Forelimb muscle (tissue), 1 donor: ENCODE results near the gene EML4. TPM values are rescaled to one million over a fixed set of nuclear protein-coding genes. Genes with fewer than 3 reads are reported as not detected.
"Not testable (repeated sequence)": the region's sequence is repeated elsewhere in the genome, so short reads cannot be mapped to it uniquely, and the experiment has no call there.

ENCODE experiments used
- DNase-seq: peaks from one replicate; pipeline ENCODE4 v3.0.0-alpha.2; 2013; ENCODE audit warnings: low read depth
- polyA plus RNA-seq: library from polyadenylated mRNA; unstranded; fragments of 120-200 nt; gene quantifications from one replicate; pipeline ENCODE4 v1.2.1, GENCODE V29; 2013; ENCODE audit not compliant: insufficient read length

The EML4 gene
- polyA plus RNA-seq, 1 donor: 31.7 TPM

DNA sequence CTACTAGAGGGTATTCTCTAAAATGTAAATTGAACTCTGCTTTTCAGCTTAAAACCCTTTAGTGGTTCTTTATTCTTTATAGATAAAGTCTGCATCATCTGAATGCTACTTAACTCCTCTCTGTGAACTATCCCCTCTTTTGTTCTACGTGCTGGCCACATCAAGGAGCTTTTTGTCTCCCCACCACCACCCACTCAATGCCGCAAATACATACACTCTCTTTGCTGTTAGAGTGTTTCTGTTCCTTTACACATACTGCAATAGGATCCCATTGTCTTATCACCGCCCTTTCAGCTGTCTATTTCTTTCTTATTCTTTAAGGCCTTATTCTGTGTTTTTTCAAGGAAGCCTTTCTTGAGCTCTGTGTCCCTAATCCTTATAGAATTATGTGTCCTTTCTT lies 83.3 kb downstream of the EML4 start:
- DNase-seq: no peak

DNA sequence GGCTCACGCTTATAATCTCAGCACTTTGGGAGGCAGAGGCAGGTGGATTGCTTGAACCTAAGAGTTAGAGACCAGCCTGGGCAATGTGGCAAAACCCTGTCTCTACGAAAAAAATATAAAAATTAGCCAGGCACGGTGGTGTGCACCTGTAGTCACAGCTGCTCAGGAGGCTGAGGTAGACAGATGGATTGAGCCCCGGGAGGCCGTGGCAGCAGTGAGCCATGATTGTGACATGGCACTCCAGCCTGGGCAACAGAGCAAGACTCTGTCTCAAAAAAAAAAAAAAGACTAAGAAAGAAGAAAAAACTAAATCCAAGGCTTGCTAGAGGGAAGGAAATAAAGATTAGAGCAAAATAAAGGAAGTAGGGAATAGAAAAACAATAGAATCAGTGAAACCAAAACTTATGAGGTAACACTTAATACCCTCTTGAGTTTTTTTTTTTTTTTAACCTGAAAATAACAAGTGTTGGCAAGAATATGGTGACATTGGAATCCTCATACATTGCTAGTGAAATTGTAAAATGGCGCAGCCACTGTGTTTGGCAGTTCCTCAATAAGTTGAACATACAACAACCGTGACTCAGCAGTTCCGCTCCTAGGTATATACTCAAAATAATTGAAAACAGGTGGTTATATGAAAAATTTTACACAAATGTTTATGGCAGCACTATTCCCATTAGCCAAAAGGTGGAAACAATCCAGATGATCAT lies 85.2 kb downstream of the EML4 start:
- no peak for DNase-seq

DNA sequence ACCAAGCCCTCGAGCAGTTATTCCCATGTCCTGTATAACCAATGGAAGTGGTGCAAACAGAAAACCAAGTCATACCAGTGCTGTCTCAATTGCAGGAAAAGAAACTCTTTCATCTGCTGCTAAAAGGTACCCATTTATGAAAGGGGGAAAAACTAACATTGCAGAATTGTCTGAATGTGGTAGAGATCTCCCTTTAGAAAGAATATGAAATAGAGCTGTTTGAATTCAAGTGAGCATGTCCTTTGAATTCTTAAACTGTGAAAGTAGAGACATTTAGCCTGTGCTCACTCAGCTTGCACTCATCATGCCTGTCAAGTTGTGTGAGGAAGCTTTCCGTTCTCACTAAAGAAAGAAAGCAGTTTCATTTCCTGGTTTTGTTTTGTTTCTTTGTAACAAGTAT lies 87.4 kb downstream of the EML4 start:
- no peak for DNase-seq

DNA sequence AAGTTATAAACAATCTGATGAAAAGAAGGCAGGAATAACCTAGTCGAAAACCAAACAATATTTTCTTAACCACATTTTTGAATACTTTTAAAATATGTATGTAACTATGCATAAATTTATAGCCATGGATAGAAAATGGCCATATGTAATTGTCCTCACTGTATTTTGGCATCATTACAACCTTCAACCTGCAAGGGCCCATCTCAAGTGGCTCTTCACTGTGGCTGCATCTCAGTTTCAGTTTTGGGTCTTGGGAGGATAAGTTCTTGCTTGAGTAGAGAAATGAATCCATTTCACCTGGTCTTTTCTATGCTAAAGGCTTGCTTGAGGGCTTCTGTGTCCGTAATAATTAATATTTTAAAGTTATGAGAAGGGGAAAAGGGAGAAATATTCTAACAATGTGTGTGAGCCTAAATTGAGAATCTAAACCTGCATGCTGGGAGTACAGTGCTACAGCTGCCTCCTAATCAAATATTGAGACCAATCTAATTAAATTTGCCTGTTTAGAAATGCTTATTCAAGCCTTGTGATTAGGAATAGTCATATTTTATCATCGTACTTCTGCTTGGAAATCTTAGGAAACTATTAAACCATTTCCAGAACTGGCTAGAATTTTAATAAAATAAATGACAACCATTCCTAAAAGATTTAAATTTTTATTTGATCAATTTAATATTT lies 92.5 kb downstream of the EML4 start:
- no peak for DNase-seq

DNA sequence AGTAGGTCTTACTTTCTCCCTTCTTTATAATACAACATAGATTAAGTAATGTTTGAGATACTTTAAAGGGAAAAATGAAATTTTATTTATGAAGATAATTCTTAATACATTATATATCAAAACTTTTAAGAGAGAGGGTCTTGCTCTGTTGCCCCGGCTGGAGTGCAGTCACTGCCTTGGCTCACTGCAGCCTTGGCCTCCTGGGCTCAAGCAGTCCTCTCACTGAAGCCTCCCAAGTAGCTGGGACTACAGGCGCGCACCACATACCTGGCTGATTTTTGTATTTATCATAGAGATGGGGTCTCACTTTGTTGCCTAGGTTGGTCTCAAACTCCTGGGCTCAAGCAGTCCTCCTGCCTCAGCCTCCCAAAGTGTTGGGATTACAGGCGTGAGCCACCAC lies 97.1 kb downstream of the EML4 start:
- no peak for DNase-seq

DNA sequence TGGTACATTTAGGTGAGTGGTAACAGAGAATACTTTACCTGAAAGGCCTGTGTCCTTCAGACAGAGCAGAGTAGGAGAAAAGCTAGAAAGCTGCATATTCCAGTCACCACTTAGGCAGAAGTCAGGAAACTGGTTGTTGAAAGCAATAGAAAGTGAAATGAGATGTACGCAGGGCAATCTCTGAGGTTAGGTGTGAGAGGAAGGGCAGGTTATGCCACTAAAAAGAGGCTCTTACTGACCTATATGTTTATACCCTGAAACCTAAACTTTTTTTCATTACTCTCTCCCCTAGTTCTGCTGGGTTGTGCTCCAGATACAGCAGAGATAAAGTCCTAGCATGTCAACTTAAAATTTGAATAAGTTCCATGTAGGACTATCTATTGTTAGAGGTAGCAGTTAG lies 98.4 kb downstream of the EML4 start:
- no peak for DNase-seq

DNA sequence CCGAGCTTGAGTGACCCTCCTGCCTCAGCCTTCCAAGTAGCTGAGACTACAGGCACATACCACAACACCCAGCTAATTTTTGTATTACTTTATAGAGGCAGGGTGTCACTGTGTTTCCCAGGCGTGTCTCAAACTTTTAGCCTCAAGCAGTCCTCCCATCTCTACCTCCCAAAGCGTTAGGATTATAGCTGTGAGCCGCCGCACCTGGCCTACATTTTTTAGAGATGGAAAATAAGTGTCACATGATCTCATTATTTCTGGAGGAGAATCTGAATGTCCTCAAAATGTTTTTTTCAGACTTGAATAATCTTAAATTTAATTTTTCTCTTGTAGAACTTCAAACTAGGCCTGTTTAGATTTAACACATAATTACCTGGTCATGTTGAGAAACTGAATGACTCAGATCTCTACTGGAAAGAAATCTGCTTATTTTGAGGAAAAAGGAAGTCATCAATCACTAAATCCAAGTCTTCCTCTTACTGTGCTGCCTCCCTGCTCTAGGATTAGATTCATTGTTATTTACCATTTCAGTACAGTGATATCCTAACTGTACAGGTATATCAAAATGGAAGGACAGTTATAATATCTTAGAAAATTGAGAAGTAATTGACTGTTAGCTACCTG lies 99.5 kb downstream of the EML4 start:
- DNase-seq: no peak

DNA sequence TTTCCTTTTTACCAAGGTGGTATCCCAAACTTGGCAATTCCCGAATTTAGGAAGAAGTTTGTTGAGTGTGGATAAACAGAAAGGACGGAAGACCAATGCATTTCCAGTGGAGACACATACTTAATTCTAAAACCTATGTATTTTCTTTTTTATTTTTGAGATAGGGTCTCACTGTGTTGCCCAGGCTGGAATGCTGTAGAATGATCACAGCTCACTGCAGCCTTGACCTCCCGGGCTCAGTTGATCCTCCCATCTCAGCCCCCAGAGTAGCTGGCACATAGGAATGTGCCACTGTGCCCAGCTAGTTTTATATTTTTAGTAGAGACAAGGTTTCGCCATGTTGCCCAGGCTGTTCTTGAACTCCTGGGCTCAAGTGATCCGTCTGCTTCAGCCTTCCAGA lies 101.6 kb downstream of the EML4 start:
- DNase-seq: no peak

DNA sequence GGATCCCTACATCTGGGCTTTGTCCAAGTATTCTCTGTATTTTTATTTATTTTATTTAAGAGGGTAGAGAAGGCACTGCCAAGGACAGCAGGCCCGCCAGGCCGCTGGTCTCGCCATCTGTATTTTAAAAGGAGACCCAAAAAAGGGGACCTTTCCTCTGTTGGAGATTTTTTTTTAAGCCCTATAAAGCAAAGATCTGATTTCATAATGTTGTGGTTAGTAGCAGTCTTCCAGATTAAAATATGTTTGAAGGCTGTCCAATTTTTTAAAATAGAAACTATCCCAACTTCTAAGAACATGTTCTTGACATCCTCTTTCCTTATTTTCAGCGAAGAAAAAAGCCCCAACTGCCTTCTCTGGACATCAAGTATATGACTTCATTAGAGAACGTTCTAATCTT lies 102.1 kb downstream of the EML4 start:
- DNase-seq: not testable (repeated sequence)

DNA sequence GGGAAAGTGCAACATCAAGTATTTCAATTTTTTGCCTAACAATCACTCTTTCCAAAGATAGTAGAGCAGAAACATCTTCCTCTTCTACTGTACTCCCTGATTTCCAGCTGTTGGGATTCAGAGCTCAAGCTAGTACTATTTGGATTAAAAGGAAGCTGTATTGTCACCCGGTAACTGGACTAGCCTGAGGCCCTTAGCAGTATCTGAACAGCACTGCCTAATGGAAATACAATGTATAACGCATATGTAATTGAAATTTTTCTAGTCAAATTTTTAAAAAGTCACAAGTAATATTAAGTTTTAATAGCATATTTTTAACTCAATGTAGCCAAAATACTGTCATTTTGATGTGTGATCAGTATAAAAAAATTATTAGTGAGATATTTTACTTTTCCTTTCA lies 105.7 kb downstream of the EML4 start:
- DNase-seq: no peak

DNA sequence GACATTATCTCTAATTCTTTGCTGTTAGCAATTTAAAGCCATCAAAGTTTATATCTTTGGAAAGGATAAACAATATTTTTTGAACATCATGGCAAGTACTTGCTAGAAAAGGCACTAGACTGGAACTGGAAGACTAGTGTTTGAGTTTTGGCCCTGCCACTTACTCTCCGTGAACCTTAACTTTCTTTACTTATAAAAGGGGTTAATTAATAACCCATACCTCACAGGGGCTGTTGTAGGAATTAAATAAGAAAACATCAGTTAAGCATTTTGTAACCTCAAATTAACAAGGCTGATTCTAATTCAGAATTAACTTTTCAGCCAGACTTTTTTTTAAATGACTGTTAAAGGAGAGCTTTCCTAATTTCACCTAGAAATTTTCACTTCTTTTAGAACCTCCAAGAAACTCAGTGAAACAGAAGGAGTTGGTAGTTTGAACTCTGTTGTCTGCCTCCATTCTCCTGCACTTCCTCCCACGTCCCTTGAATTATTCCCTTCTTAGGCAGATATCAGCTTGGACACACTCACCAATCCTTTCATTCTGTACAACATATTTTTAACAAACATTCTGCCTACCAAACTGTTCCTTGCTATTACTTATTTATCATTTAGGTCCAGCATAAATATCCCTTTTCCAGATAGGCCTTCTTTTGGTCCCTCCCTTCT lies 112.4 kb downstream of the EML4 start:
- DNase-seq: no peak

DNA sequence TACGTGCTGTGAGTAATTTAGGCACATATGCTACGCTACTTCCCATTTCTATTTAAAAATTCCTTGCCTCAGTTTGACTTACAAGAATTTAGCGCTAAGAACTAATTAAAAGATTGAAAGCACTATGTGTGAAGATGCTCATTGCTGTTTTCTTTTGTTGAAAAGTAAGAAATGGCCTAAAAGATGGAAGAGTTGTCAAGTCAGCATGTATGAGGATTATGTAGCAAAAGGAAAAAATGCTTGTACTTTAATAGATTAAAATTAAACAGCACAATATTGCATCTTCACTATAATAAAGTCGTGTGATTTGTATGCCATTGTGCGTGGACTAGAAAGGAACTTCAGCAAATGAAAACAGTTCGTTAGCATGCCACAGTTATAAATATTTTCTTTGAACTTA lies 114.9 kb downstream of the EML4 start:
- no peak for DNase-seq

DNA sequence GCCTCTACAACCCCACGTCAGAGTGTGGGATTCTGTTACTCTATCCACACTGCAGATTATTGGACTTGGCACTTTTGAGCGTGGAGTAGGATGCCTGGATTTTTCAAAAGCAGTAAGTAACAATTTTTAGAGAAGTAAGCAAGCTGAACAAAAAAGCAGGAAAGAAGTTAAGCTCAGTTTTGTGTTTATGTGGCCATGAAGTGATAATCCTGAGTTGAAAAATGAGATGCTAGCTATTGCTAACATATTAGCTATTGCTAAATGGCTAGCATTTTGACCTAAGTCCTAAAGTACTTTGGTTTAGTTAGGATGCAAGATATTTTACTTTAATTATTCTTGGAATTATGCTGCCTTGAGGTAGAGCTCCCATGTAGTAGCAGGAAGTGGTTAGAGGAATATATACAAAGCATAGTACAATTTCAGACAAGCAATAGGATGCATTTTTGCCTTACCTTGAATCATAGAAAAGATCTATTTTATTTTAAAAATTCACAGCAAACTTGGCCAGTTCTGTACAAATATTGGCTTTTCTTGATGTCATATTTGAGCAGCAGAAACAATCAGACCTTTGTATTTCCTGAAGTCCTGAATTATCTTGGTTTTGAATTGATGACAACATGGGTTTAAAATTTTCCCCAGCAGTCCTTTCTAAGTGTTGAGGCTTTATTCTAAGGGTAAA lies 117.3 kb downstream of the EML4 start:
- no peak for DNase-seq

DNA sequence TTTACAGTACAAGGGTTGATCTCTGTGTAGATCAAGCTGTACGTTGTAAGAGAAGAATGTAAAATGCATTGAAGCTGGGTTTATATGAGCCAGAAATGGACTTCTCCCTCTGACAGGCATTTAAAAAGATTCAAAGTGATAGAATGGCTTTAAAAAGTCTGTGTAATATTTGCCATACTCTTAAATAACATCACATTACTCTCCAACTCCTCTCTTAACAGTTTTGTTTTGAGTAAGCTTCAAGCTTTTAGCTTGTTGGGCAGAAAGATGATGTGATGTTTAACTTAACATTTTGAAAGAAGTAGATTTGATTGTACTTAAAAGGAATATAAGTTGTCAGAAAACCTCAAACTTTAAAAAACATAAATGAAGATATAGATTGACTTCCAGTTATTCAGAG lies 119.7 kb downstream of the EML4 start:
- DNase-seq: no peak

DNA sequence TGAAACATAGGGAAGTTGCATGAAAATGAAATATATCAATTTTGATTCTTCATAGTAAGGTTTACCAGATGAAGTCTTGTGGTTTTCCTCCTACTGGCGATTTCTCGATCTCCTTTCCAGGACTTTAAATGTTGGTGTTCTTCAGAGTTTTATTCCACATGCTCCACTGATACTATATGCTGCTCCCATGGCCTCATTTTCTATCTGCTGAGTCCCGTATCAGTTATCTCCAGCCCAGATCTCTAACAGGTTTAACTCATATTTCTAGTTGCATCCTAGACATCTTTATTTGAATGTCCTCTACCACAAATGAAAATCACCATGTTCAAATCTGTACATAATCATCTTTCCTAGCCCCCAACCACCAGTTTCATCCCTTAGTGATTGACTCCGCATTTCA lies 120.1 kb downstream of the EML4 start:
- no peak for DNase-seq

DNA sequence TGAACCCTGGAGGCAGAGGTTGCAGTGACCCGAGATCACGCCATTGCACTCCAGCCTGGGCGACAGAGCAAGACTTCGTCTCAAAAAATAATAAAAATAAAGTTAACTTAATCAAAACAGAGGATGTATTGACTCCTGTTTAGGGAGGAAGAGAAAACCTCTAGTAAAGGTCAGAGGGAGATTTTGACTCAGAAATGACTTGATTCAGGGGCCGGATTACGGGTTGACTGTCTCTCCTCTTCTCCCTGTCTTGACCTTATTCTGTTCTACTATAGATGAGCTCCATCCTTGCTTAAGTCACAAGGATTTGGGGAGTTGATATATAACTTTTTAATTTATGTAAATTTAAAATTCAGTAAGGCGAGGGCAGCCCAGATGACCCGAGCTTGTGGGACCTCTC lies 120.9 kb downstream of the EML4 start:
- DNase-seq: no peak

DNA sequence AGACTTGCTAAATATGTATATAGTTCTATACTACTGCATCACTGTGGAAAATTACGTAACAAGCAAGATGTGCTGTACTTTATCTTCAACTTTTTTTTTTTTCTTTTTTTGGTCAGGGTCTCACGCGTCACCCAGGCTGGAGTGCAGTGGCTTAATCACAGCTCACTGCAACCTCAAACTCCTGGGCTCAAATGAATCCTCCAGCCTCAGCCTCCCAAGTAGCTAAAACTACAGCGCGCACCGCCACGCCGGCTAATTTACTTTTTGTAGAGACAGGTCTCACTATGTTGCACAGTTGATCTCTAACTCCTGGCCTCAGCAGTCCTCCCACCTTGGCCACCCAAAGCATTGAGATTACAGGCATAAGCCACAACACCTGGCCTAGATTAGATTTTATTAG lies 123.9 kb downstream of the EML4 start:
- no peak for DNase-seq

DNA sequence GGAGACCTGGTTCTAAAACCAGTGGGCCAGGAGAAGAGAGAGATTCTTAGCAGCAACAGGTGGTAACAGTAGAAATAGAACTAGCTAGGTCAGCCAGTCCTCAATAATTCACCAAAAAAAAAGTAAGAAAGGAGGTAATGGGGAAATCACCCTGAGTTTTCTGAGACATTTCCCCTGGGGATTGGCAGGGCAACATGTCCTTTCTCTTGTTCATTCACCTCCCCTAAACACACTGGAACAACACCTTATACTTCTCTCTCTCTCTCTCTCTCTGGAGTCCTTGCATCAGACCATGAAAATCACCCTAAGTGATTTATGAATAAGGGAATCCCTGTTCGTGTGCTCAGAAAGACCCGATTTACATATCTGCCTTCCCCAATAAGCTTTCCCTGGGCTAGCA lies 127.1 kb downstream of the EML4 start:
- no peak for DNase-seq

DNA sequence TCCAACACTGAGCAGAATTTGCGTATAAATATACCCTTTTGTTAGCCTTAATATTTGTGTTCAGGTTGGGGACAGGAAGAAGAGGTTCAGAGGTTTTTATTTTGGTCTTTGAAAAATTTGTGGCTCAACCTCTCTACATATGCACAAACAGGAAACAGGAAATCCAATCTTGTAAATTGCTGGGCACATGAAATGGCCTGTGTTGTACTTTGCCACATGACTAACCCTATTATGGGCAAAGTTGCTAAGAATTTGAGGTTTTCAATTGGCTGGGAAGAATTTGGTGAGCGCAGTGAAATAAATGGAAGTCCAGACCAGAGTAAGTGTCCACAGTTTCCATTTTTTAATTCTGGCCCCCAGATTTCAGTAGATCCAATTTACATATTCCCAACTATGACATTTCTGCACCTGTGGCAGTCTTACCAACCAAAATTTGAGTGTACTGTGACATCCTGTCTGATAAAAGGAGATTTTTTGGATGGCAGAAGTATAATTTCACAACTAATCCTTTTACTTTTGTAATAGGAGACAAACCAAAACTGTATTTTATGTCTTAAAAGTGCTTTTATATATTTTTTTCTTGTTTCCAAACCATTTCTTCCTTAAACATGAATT lies 128.3 kb downstream of the EML4 start:
- DNase-seq: no peak

DNA sequence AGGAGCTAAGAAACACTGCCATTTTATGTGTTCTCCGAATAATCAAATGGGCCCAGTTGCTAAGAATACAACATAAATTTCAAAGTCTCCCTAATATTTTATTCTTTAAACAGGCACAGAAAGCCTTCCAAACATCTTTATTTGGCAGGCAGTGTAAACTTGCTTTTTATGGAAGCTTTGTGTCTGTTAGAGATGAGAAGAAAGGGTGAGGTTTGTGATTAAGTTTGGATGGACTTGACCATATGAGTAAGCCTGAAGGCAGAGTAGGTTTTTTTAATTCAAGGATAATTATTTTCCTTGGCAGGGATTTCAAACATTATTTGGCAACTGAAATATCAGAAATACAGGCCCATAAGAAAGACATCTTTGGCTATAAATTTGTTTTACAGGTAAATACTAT lies 129.0 kb downstream of the EML4 start:
- no peak for DNase-seq

DNA sequence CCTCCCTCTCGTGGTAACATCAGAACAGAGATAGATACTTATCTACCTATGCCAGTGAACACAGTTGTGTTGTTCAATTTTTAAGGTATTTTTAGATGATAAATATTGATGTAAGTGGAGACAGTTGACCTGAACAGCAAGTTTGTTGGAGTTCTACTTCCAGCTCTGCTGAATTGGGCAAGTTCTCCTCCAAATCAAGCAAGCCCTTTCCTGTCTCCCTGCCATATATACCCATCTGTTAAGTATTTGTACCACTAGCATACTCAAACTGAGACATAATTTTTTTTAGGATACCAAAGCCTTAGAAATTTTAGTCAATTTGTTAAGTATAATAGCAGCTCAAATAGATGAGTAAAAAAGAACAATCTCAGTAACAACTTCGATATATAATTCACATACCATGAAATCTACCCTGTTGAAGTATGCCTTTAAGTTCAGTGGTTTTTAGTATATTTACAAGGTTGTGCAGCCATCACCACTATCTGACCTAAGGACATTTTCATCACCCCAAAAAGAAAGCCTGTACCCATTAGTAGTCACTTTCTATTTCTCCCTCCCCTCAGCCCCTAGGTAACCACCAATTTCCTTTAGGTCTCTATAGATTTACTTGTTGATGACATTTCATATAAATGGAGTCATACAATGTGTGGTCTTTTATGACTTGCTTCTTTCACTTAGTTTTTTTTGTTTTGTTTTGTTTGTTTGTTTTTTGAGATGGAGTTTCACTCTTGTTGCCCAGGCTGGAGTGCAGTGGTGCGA lies 130.0 kb downstream of the EML4 start:
- DNase-seq: no peak
